GM23248 (cell line): ENCODE measurements around the gene ACSS1. TPM values are rescaled to one million over a fixed set of nuclear protein-coding genes. Genes with fewer than 3 reads are reported as not detected.

Source experiments
- DNase-seq: peaks from one replicate; pipeline ENCODE4 v3.0.0-alpha.2; 2015
- H2AFZ ChIP-seq: fragments of 200-600 bp; sonication (generic); 2 replicates; pipeline ENCODE4 v1.6.1; 2016; ENCODE audit warnings: antibody characterized with exemption
- H3F3A ChIP-seq: fragments of 200-600 bp; sonication (generic); 2 replicates; pipeline ENCODE4 v1.6.1; 2016; ENCODE audit warnings: mild to moderate bottlenecking, antibody characterized with exemption, mixed run types; ENCODE audit not compliant: insufficient read depth
- H3K27ac ChIP-seq: fragments of 200-600 bp; sonication (generic); 2 replicates; pipeline ENCODE4 v1.5.1; 2016; ENCODE audit warnings: mild to moderate bottlenecking
- H3K27me3 ChIP-seq: fragments of 200-600 bp; sonication (generic); replicated peaks from 2 replicates; pipeline ENCODE4 v1.6.1; 2016; ENCODE audit warnings: mild to moderate bottlenecking; ENCODE audit not compliant: insufficient read depth
- H3K36me3 ChIP-seq: fragments of 200-600 bp; sonication (generic); 2 replicates; pipeline ENCODE4 v1.6.1; 2016; ENCODE audit warnings: low read depth, mild to moderate bottlenecking
- H3K4me1 ChIP-seq: fragments of 200-600 bp; sonication (generic); 2 replicates; pipeline ENCODE4 v1.6.1; 2016; ENCODE audit warnings: mild to moderate bottlenecking; ENCODE audit not compliant: insufficient read depth
- H3K4me2 ChIP-seq: fragments of 200-600 bp; sonication (generic); one replicate; pipeline ENCODE4 v1.6.1; 2016; ENCODE audit warnings: mild to moderate bottlenecking; ENCODE audit not compliant: unreplicated experiment
- H3K4me3 ChIP-seq: fragments of 200-600 bp; sonication (generic); 2 replicates; pipeline ENCODE4 v1.5.1; 2016; ENCODE audit warnings: mild to moderate bottlenecking
- H3K79me2 ChIP-seq: fragments of 200-600 bp; sonication (generic); 2 replicates; pipeline ENCODE4 v1.6.1; 2016; ENCODE audit warnings: mild to moderate bottlenecking; ENCODE audit not compliant: insufficient read depth
- H3K9ac ChIP-seq: fragments of 200-600 bp; sonication (generic); 2 replicates; pipeline ENCODE4 v1.6.1; 2016; ENCODE audit warnings: mild to moderate bottlenecking
- H3K9me2 ChIP-seq: fragments of 200-600 bp; sonication (generic); 2 replicates; pipeline ENCODE4 v1.6.1; 2016; ENCODE audit warnings: mixed run types, mild to moderate bottlenecking, moderate library complexity; ENCODE audit not compliant: insufficient read depth
- H3K9me3 ChIP-seq: fragments of 200-600 bp; sonication (generic); one replicate; pipeline ENCODE4 v1.6.1; 2017; ENCODE audit warnings: low read depth
- H4K20me1 ChIP-seq: fragments of 200-600 bp; sonication (generic); 2 replicates; pipeline ENCODE4 v1.6.0; 2016; ENCODE audit not compliant: insufficient read depth
- EZH2 ChIP-seq: fragments of 200-600 bp; sonication (generic); IDR thresholded peaks from 2 replicates; pipeline ENCODE4 v1.6.1; 2018; ENCODE audit warnings: antibody characterized with exemption, mild to moderate bottlenecking; ENCODE audit not compliant: insufficient read depth, poor library complexity, severe bottlenecking
- EZH2phosphoT487 ChIP-seq: fragments of 200-600 bp; sonication (generic); IDR thresholded peaks from 2 replicates; pipeline ENCODE4 v1.6.1; 2018; ENCODE audit warnings: antibody characterized with exemption, moderate library complexity, mild to moderate bottlenecking, low read depth; ENCODE audit not compliant: insufficient read depth
- WGBS, 2 experiments: methylation state at CpG; one replicate each; pipeline ENCODE4 v1.1.6; 2015 to 2017; ENCODE audit warnings: low lambda C conversion rate in 2 of 2, low coverage in 1 of 2; ENCODE audit errors: missing lambda C conversion rate in 2 of 2; 5-methylcytosine and 5-hydroxymethylcytosine counted together
- in situ Hi-C: fragments of 300-500 bp; cut with MboI; formaldehyde crosslinking; loops from 2 replicates; pipeline ENCODE4 v1.15.0; 2020
- polyA plus RNA-seq: library from polyadenylated mRNA; unstranded; fragments of >200 nt; fragmentation: Nextera tagmentation; extraction: Ambion mirVana; gene quantifications from 2 replicates; pipeline ENCODE4 v1.2.1, GENCODE V29; 2016
- small RNA-seq: library from RNA; depleted of rRNA; stranded (forward); fragments of <200 nt; gene quantifications from one replicate; pipeline ENCODE3, GENCODE V24; 2014; ENCODE audit warnings: low read depth, low replicate concordance
- total RNA-seq: library from RNA; depleted of rRNA; stranded (reverse); fragments of >200 nt; shearing (Covaris generic); gene quantifications from 2 replicates; pipeline ENCODE4 v1.2.3, GENCODE V29; 2014; rRNA removed

The ACSS1 gene
- total and polyA plus RNA-seq, 2 experiments from 2014 or later: 0.94 to 1.1 TPM

DNA sequence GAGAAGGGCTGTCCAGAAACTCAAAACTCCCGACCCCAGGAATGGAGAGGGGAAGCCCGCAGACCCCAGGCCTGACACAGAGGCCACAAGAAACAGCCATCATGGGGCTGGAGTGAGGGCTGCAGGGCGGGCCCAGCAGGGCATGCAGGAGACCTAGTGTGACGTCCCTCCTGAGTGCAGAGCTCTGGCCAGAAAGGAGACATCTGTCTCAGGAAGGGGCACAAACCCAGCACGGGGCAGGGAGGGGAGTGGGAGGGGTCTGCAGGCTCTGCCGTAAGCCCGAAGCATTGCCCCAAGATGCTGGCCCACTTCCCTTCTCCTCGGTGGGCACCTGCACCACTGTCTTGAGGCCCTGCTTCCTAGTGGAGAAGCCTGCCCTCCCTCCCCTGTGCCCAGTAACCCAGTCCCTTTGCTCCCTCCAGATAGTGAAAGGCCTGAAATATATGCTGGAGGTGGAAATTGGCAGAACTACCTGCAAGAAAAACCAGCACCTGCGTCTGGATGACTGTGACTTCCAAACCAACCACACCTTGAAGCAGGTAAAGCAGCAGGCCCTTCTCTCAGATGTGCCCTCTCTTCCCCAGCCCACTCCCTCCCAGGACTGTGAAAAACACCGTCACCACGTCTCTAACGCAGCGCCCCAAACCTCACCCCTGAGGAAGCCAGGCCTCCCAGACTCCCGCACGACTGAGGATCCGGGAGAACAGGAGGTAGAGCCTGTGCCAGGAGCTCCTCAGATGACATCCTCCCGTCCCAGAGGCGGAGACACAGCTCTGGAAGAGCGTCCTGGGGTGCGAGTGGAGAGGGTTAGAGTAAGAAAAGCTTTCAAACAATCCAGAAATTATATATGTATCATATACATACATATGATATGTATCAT, 99.2 kb downstream of the ACSS1 start:
- TF ChIP-seq EZH2phosphoT487 (no peak), EZH2 (no peak)
- Histone ChIP-seq H3K36me3 (no peaks in the 10 kb centered on the region), H3K4me1 (no peaks in the 10 kb centered on the region), H4K20me1 (no peaks in the 10 kb centered on the region), H2AFZ (no peak overlapping the region), H3K79me2 (no peaks in the 10 kb centered on the region), H3K9me3 (no peaks in the 10 kb centered on the region), H3K4me2 (no peak overlapping the region), H3K27ac (no peak overlapping the region), H3K27me3 (no peaks in the 10 kb centered on the region), H3K4me3 (no peak overlapping the region), H3K9me2 (no peaks in the 10 kb centered on the region), H3F3A (no peaks in the 10 kb centered on the region), H3K9ac (no peak overlapping the region)
- in situ Hi-C loops: no loop called here
- WGBS, 2 experiments: 72 to 76% methylated on average over 20 of the region's 20 CpGs
- DNase-seq: no peak

DNA sequence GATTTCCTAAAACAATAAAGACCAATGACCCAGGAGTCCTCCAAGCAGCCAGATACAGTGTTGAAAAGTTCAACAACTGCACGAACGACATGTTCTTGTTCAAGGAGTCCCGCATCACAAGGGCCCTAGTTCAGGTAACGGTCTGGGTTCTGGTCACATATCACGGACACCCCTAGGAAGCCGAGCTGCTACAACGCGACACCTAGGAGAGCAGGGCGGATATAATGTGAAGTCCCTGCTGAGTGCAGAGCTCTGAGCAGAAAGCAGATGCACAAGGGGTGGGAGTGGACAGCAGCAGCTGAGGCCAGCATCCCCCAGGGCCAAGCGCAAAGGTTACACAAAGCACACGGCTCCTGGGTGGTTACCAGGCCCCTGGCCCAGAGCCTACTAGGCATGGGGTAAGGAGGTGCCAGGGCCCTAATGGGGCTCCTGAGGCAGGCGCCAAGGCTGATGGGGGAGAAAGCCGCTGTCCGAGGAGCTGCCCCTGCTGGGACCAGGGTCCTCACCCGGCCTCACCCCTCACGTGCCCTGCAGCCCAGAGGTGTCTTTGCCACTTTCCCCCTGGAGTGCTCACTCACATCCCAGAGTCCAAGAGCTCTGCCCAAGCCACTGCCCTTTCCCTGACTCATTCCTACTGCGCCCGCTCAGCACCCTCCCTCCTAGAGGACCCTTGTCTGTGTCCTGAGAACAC, 100.5 kb downstream of the ACSS1 start:
- Histone ChIP-seq H3K79me2 (no peaks in the 10 kb centered on the region), H3K36me3 (no peaks in the 10 kb centered on the region), H3K4me3 (no peak overlapping the region), H3K27me3 (no peaks in the 10 kb centered on the region), H3K9me3 (no peaks in the 10 kb centered on the region), H4K20me1 (no peaks in the 10 kb centered on the region), H3F3A (no peaks in the 10 kb centered on the region), H2AFZ (no peak overlapping the region), H3K27ac (no peak overlapping the region), H3K9me2 (no peaks in the 10 kb centered on the region), H3K4me1 (no peaks in the 10 kb centered on the region), H3K4me2 (no peak overlapping the region), H3K9ac (no peak overlapping the region)
- DNase-seq: no peak
- WGBS, 2 experiments: 94% methylated on average over 18 of the region's 18 CpGs
- no peak for TF ChIP-seq EZH2phosphoT487
- no peak for TF ChIP-seq EZH2
- in situ Hi-C loops: no loop called here

Small RNA genes lying within 50 kb of the gene (small RNA-seq; reads per million reads assigned to genes)
- not detected for gene RNU6-1257P

Other genes with a start within 250 kb of the ACSS1 start
- gene CST7, start 108.9 kb downstream of the ACSS1 start, total RNA-seq: not detected in 2 replicates
- not detected in 2 replicates for gene CST7, start 108.9 kb downstream of the ACSS1 start, polyA plus RNA-seq
- 109 and 129 TPM in 2 replicates for gene APMAP, start 65.4 kb downstream of the ACSS1 start, total RNA-seq
- gene APMAP, start 65.4 kb downstream of the ACSS1 start, polyA plus RNA-seq: 123 and 129 TPM in 2 replicates
- not detected in 2 replicates for gene VSX1, start 24.0 kb upstream of the ACSS1 start, total RNA-seq
- gene VSX1, start 24.0 kb upstream of the ACSS1 start, polyA plus RNA-seq: not detected in 2 replicates
- gene ENTPD6, start 137.6 kb upstream of the ACSS1 start, total RNA-seq: 46.4 and 50.4 TPM in 2 replicates
- 32.9 and 36.0 TPM in 2 replicates for gene ENTPD6, start 137.6 kb upstream of the ACSS1 start, polyA plus RNA-seq
- 116 and 123 TPM in 2 replicates for gene PYGB, start 189.9 kb upstream of the ACSS1 start, total RNA-seq
- gene PYGB, start 189.9 kb upstream of the ACSS1 start, polyA plus RNA-seq: 74.1 and 78.3 TPM in 2 replicates